NOMO-1 treated with DMSO at 0.1 percent for 48 hours (cell line): ENCODE data around the gene ANKRD24.
"Not testable (repeated sequence)": the region's sequence is repeated elsewhere in the genome, so short reads cannot be mapped to it uniquely, and the experiment has no call there.

Experiments used
- DNase-seq: peaks from one replicate; lab custom pipeline; 2025; ENCODE audit not compliant: unreplicated experiment; lab: John Stamatoyannopoulos, UW

The ANKRD24 gene

GRCh38 chr19:4230237-4230636 is 47.7 kb downstream of the ANKRD24 start:
- DNase-seq, result not testable (repeated sequence)

DNA sequence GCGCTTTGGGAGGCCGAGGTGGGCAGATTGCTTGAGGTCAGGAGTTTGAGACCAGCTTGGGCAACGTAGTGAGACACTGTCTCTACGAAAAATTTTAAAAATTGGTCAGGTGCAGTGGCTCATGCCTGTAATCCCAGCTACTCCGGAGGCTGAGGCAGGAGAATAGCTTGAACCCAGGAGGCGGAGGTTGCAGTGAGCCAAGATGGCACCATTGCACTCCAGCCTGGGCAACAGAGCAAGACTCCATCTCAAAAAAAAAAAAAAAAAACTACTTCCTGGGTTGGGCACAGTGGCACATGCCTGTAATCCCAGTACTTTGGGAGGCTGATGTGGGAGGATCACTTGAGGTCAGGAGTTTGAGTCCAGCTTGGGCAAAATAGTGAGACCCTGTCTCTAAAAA is 49.0 kb downstream of the ANKRD24 start:
- not testable (repeated sequence) for DNase-seq

DNA sequence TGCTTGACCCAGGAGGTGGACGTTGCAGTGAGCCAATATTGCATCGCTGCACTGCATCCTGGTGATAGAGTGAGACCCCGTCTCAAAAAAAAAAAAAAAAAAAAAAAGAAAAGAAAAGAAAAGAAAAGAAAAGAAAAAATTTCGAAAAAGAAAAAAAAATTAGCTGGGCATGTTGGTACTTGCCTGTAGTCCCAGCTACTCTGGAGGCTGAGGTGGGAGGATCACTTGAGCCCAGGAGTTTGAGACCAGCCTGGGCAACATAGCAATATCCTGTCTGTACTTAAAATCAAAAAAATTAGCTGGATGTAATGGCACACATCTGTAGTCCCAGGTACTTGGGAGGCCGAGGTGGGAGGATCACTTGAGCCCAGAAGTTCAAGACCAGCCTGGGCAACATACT is 49.6 kb downstream of the ANKRD24 start:
- DNase-seq, result not testable (repeated sequence)

- DNase-seq, result no peak
Observed at GRCh38 chr19:4232614-4233281, 50.3 kb downstream of the ANKRD24 start.

GRCh38 chr19:4233282-4233853 is 50.9 kb downstream of the ANKRD24 start:
- peak; percentile 25 for DNase-seq

GRCh38 chr19:4234142-4234861 is 51.8 kb downstream of the ANKRD24 start:
- no peak for DNase-seq

- no peak for DNase-seq
Observed at GRCh38 chr19:4234862-4235201, 52.3 kb downstream of the ANKRD24 start.

DNA sequence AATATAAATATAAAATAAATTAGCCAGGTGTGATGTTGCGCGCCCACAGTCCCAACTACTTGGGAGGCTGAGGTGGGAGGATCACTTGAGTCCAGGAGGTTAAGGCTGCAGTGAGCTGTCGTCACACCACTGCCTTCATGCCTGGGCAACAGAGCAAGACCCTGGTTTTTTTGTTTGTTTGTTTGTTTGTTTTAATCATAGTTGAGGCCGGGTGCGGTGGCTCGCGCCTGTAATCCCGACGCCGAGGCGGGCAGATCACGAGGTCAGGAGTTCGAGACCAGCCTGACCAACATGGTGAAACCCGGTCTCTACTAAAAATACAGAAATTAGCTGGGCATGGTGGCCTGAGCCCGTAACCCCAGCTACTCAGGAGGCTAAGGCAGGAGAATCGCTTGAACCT is 55.0 kb downstream of the ANKRD24 start:
- not testable (repeated sequence) for DNase-seq

DNA sequence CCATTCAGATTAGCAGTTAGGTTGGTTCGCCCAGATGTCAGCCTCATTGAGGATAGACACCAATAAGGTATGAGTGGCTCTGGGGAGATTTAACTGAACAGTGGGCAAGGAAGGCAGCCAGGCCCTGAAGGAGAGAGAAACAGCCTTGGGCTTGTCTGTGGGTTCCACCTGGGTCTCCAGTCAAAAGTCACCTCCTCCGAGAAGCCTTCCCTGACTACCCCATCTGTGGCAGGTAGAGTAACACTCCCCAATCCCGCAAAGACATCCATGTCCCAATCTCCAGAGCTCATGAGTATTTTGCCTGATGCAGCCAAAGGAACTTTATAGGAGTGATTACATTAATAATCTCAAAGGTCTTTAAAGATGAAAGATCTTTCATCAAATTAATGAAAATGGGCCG is 56.3 kb downstream of the ANKRD24 start:
- DNase-seq, result no peak

GRCh38 chr19:4241824-4242430 is 59.4 kb downstream of the ANKRD24 start:
- DNase-seq, result peak; percentile 52

DNA sequence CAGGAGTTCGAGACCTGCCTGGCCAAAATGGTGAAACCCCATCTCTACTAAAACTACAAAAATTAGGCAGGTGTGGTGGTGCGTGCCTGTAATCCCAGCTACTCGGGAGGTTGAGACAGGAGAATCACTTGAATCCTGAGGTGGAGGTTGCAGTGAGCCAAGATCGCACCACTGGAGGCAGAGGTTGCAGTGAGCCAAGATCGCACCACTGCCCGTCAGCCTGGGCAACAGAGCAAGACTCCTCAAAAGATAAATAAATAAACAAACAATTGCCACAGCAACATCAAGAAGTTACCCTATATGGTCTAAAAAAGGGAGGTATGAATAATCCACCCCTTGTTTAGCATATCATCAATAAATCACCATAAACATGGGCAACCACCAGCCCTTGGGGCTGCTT is 63.4 kb downstream of the ANKRD24 start:
- not testable (repeated sequence) for DNase-seq

- peak; percentile 99 for DNase-seq
Observed at GRCh38 chr19:4246767-4247593, 64.5 kb downstream of the ANKRD24 start, which contains the start of gene YJU2. YJU2 (plus strand) TSS chr19:4247080; CDS start chr19:4247147, 67 bp downstream.

DNA sequence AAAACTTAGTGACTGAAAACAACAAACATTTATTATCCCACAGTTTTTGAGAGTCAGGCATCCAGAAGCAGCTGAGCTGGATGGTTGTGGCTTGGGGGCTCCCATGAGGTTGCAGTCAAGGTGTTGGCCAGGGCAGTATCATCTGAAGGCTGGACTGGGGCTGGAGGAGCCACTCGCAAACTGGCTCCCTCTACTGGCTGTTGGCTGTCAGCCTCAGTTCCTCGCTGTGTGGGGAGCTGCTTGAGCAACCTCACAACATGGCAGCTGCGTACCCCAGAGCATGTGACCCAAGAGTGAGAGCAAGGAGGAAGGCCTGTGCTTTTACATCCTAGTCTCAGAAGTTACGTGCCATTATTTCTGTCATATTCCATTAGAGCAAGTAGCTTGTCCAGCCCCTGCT is 74.1 kb downstream of the ANKRD24 start:
- no peak for DNase-seq

- no peak for DNase-seq
Observed at GRCh38 chr19:4257025-4257424, 74.5 kb downstream of the ANKRD24 start.

DNA sequence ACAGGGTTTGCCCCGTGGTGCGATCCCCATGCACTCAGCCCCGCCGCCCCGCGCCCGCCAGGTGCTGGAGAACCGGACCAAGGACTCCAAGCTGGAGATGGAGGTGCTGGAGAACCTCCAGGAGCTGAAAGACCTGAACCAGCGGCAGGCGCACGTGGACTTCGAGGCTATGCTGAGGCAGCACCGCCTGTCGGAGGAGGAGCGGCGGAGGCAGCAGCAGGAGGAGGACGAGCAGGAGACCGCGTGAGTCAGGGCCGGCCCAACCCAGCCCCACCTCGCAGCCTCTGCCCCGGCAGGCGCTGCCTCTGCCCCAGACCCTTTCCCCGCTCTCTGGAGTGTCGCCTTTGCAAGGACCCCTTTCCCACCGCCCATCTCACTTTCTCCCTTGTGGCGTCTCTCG is 75.7 kb downstream of the ANKRD24 start:
- DNase-seq, result no peak

GRCh38 chr19:4260613-4261191 is 78.2 kb downstream of the ANKRD24 start:
- no peak for DNase-seq

DNA sequence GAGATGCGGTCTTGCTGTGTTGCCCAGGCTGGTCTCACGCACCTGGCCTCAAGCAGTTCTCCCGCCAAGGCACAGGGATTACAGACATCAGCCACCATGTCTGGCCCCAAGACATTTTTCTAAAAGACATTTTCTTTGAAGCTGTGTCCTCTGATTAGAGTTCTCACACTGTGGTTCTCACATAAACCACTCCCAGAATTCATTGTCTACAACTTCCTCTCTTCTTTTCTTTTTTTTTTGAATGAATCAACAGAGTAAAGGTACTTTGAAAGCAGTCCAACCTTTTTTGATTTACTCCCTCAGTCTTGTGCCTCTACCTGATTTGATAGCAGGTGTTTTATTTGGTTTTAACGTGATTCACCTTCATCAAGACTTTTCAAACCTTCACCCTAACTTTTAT is 82.3 kb downstream of the ANKRD24 start:
- peak; percentile 11 for DNase-seq

DNA sequence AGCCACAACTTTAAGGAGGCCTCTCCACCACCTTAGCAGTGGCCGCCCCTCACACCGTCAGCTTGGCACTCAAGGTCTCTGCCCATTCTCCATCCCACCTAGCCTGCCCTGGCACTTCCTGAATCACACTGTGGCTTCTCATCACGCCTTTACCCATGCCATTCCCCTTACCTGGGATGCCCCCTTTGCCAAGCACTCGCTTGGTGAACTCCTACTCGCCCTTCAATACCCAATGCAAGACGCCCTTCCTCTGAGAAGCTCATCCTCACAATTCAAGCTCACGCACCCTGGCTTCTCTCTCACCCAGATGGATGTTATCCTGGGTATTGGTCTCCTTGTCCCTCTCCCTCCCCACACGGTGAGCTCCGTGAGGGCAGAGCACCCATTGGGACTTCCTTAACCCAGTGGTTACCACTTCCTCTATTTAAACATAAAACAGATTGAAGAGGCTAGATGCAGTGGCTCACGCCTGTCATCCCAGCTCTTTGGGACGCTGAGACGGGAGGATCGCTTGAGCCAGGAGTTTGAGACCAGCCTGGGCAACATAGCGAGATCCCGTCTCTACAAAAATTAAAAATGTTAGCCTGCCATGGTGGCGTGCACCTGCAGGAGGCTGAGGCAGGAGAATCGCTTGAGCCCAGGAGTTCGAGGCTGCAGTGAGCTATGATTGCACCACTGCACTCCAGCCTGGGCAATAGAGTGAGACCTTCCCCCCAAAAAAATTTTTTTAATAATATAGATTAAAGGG is 83.9 kb downstream of the ANKRD24 start:
- peak; percentile 8 for DNase-seq

DNA sequence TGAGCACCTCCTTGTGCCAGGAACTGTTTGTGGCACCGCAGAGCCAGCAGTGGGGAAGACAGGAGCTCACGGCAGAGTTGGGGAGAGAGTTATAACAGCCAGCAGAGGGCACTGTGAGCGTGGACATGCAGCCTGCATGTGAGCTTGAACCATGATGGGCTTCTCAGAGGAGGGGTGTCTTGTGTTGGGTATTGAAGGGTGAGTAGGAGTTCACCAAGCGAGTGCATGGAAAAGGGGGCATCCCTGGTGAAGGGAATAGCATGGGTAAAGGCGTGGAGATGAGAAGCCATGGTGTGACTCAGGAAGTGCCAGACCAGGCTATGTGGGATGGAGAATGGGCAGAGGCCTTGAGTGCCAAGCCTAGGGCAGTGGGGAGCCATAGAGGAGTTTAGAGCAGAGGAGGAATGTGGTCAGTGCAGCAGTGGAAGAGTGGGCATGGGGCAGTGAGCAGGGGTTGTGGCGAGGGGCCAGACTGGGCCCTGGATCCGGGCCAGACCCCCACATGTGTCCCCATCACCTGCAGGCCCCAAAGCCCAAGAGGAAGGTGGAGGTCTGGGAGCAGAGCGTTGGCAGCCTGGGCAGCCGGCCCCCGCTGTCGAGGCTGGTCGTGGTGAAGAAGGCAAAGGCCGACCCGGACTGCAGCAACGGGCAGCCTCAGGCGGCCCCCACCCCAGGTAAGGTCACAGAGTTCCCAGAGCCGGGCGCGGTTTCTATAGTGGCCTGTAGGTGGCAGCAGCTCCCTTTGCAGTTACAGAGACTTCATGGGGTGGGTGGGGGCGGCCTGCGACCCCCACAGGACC is 84.8 kb downstream of the ANKRD24 start:
- peak; percentile 21 for DNase-seq
